HFF-Myc (cell line): ENCODE measurements around the gene SORL1.

Experiments used
- DNase-seq: peaks from one replicate; pipeline ENCODE4 v3.0.0-alpha.2; 2011; ENCODE audit warnings: low read depth; ENCODE audit errors: extremely low read depth
- H3K4me3 ChIP-seq: replicated peaks from 2 replicates; pipeline ENCODE4 v1.5.1; 2011; ENCODE audit warnings: low read depth, mild to moderate bottlenecking, control low read depth, low read length
- CTCF ChIP-seq: IDR thresholded peaks from 2 replicates; pipeline ENCODE4 v1.5.1; 2012; ENCODE audit warnings: mild to moderate bottlenecking, low read depth, low read length, control low read depth; ENCODE audit errors: missing control alignments

Gene SORL1

GRCh38 chr11:121670805-121671282 lies 218.7 kb downstream of the SORL1 start:
- H3K4me3 ChIP-seq, result no peak overlapping the region
- no peak for TF ChIP-seq CTCF
- DNase-seq, result no peak

DNA sequence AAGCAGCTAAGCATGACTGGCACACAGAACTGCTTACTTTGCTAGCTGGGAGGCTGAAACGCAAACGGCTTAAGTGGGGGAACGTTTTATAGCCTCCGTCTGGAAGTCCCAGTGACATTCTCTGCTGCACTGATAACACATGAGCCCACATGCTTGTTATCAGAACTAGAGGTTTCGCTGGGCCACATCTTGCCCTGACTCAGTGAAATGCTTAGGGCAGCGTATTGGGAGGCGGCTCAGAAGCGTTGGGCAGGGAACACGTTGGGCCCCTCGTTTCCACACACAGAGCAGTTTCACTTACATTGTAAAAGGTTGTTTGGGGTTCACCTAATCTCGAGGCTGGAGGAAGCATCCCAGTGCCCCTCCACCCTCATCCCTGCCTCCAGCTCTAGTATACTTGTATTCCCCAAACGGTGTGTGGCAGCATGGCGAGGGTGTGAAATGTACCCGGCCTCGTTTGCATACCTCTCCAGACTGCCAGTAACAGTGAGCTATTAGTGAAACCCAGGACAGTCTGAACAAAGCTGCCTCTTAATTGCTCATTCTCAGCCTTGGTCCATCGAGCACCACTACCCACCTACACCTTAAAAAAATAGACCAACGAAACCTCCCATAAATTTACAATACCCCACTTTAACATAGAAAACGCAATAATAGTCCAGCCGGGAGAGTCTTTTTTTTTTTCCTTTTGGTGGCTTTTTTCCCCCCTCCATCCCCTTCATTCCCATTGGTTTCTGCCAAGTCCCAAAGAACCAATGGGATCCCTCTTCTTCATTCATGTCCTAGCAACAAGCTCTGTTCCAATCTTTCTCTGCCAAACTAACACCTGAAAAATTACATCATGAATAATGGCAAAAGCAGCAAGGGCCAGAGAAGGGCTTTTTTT lies 219.4 kb downstream of the SORL1 start:
- DNase-seq, result peak; percentile 49
- no peak for TF ChIP-seq CTCF
- H3K4me3 ChIP-seq, result no peak overlapping the region

- no peak overlapping the region for H3K4me3 ChIP-seq
- DNase-seq, result no peak
- no peak for TF ChIP-seq CTCF
Measured at GRCh38 chr11:121672630-121673487, 220.7 kb downstream of the SORL1 start.

DNA sequence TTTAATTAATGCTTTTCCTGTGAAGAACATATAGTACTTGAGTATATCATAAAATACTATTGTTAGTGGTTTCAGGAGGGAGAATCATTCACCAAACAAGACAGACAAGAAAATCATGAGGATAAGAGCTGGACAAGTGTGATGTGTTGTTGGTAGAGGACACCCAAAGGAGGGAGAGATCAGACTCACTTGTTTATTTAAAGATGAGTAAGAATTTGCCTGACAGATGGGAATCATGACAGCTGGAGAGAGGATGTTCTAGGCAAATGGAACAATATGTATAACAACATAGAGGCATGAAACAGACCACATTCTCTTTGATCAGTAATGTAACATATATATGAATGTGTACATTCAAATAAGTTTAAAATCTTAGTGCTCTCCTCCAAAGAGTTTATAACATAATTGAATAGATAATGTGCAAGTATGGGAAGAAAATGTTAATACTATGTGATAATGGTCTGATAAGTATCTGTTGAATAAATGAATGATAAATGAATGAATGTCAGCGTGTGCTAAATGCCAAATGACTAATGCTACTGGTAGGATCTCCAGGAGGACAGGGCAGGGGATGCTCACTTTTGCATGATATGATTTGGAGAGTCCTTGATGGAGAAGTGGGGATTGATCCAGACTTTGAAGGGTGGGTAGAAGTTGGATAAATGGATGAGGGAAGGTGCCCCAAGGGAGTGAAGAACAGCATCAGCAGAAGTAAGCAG lies 229.6 kb downstream of the SORL1 start:
- DNase-seq, result no peak
- no peak overlapping the region for H3K4me3 ChIP-seq
- TF ChIP-seq CTCF, result no peak
